Measurements from ENCODE around the gene MTR.

GRCh38 chr1:236833575-236833974 is 38.5 kb downstream of the MTR start:
- no peak for TF ChIP-seq CTCF (IDR thresholded peaks at IDR 0.05)
- TF ChIP-seq POLR2A (IDR thresholded peaks at IDR 0.05): no peak
